ENCODE results near the gene APBB1.

APBB1 gene

DNA sequence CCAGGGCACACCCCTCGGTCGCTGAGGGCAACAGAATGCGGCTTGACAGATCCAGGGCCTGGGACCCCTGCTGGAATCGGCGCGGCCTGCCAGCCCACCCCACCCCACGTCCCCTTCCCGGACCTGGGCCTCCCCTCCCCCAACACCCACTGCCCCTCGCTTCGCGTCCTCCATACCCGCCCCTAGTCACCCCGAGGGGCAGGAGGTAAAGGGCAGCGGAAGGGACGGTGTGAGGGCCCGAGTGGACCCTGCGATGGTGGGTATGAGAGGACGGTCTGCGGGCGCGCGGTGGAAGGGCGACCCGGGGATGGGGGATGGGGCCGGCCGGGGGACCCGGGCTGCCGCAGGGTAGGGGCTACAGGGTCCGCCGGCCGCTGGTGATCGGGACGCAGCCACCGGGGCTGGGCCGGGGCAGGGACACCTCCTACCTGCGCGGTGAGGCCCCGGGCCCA lies 311 bp downstream of the APBB1 start:
- DNase-seq (ENCODE audit: insufficient read length, low spot score): no peak
- TF ChIP-seq, protein P1, sequence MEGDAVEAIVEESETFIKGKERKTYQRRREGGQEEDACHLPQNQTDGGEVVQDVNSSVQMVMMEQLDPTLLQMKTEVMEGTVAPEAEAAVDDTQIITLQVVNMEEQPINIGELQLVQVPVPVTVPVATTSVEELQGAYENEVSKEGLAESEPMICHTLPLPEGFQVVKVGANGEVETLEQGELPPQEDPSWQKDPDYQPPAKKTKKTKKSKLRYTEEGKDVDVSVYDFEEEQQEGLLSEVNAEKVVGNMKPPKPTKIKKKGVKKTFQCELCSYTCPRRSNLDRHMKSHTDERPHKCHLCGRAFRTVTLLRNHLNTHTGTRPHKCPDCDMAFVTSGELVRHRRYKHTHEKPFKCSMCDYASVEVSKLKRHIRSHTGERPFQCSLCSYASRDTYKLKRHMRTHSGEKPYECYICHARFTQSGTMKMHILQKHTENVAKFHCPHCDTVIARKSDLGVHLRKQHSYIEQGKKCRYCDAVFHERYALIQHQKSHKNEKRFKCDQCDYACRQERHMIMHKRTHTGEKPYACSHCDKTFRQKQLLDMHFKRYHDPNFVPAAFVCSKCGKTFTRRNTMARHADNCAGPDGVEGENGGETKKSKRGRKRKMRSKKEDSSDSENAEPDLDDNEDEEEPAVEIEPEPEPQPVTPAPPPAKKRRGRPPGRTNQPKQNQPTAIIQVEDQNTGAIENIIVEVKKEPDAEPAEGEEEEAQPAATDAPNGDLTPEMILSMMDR (IDR thresholded peaks at IDR 0.05; ENCODE audit: insufficient read depth, missing control alignments): no peak
- FAIRE-seq: no peak

DNA sequence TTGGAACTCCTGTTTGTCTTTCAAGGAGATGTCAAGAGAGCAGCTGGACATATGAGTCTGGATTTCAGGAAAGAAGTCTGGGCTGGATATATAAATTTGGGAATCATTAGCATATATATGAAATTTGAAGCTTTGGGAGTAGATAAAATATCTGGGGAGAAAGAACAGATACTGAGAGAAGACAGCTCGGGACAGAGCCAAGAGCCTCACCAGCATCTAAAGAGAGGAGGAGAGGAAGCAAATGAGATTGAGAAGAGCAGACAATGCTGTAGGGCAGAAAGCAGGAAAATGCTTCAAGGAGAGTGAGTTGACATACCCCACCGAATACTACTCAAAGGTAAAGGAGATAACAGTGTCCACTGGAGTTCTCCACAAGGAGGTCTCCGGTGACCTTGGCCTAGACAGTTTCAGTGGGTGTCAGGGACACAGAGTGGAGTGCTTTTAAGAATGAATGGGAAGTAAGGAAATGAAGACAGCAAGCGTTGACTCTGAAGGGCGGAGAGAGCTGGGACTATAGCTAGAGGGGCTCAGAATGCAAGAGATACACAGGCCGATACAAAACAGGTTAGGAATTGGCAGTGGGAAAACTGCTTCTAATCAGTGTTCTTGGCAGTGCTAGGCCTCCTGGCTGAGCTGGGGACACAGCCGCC lies 862 bp downstream of the APBB1 start:
- FAIRE-seq (no peak), DNase-seq (ENCODE audit: insufficient read length, low spot score) (no peak)
- TF ChIP-seq, protein P1 (IDR thresholded peaks at IDR 0.05; ENCODE audit: insufficient read depth, missing control alignments): no peak

DNA sequence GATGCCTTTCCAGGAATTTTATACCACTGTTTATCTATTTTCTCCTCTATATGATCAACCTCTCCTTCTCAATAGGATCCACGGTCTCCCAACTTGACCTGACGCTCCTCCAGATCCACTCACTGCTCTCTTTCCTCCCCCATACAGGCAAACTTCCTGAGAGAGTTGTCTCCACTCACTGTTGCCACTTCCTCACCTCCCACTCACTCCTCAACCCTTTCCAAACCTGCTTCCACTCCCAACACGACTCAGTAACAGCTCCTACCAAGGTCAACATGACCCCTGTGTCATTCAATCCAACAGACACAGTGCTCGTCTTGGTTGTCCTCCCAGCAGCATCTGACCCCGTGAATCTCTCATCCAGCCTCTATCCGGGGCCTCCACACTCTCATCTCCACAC lies 3.1 kb downstream of the APBB1 start:
- DNase-seq (ENCODE audit: insufficient read length, low spot score) (no peak), FAIRE-seq (no peak)
- TF ChIP-seq, protein P1 (IDR thresholded peaks at IDR 0.05; ENCODE audit: insufficient read depth, missing control alignments): no peak

DNA sequence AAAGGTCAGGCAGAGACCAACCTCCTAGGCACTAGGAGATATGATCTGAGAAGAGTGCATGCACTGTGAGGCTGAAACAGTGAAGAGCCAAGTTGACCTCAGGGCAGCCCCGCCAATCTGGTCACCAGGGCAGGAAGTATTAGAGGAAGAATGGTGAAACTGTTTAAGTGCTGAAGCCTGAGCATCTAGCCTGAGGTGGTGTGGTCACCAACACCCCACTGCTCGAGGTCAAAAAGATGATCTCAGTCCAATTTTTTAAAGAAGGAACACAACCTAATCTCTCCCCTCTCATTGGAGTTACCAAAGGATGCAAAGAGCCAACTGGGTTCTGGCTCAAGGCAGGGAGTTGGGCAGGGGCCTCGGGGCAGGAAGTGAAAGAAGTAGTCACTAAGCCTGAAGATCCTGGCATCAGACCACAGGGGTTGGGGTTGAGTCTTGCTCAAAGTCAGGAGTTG lies 4.0 kb downstream of the APBB1 start:
- TF ChIP-seq, protein P1 (IDR thresholded peaks at IDR 0.05; ENCODE audit: insufficient read depth, missing control alignments): no peak
- FAIRE-seq (no peak), DNase-seq (ENCODE audit: insufficient read length, low spot score) (no peak)

DNA sequence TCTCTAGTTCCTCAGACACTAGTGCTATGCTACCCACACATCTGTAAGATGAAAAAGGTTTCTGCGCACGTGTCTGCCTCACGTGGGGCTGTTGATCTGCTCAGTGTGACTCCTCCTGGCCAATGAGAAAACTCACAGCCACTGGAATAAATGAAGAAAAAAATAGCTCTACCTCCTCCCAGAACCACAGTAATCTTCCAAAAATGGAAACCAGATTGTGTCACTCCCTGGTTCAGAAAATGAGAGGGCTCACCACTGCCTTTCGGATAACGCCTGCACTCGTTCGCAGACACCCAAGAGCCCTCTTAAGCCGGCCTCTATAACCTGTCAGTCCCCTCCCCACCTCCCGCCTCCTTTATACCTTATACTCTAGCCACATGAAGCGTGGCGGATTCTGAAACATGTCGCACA lies 5.1 kb downstream of the APBB1 start:
- TF ChIP-seq, protein P1 (IDR thresholded peaks at IDR 0.05; ENCODE audit: insufficient read depth, missing control alignments): no peak
- FAIRE-seq (no peak), DNase-seq (ENCODE audit: insufficient read length, low spot score) (no peak)

DNA sequence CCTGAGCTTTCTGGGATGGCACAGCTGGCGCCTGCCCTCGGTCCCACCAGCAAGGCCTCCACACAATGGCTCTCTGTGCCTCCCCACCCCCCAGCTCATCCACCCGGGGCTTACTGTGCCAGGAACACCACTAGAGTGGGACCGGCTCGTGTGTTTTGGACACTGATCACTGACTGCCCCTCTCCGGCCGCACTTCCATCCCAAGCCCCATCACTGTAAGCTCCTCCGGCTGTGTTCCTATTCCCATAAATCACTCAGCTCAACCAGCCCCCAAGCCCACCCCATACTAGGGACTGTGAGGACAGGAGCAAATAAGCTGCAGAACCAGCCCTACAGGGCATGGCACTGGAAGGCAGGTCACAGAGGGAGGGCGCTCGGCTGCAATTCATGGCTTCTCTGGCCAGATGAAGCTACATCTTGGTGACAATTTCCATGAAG lies 7.3 kb downstream of the APBB1 start:
- FAIRE-seq (no peak), DNase-seq (ENCODE audit: insufficient read length, low spot score) (no peak)
- TF ChIP-seq, protein P1 (IDR thresholded peaks at IDR 0.05; ENCODE audit: insufficient read depth, missing control alignments): no peak

DNA sequence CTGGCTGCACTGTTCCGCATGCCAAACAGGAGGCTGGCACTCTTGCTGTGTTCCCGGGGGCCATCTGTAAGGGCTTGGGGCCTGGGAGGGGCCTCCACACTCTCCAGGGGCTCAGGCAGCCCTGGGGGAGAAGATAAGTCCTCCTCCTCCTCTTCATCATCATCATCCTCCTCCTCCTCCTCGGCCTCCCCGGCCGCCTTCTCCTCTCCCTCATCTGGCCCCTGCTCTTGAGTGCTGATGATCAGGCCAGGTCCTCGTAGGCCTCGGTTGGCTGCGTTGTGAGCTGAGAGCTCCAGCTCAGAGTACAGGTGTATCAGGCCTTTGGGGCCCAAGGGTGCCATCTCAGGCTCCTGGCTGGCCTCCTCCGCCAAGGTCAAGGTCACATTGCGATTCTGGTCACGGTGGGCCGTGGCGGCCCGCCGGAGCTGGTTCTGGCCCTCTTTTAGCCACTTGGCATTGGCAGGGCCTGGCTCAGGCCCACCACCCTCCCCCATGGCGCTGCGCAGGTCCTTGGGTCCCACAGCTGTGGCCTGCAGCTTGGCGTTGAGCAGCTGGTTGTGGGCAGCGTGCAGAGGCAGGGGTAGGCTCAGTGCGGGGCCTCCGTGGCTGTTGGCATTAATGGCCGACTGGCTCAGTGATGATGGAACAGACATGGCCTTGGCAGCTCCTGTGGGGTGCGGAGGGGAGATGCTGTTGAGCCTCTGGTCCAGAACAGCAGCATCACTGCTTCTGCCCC lies 8.0 kb downstream of the APBB1 start:
- no peak for DNase-seq (ENCODE audit: insufficient read length, low spot score)
- FAIRE-seq: no peak
- TF ChIP-seq, protein P1 (IDR thresholded peaks at IDR 0.05; ENCODE audit: insufficient read depth, missing control alignments): no peak

All from D721Med (cell line).